HG02970 (cell line): ENCODE results near the gene LARGE1.

Source experiments
- ATAC-seq: cut with Tn5 transposase; IDR thresholded peaks from one replicate; pipeline ENCODE4 v1.9.1; 2021; ENCODE audit warnings: mild to moderate bottlenecking, moderate library complexity, moderate number of reproducible peaks; ENCODE audit not compliant: unreplicated experiment, low FRiP score

The LARGE1 gene

GRCh38 chr22:33743756-33744155, 176.5 kb downstream of the LARGE1 start:
- ATAC-seq, result no peak

- ATAC-seq, result no peak
Measured at GRCh38 chr22:33741025-33741424, 179.3 kb downstream of the LARGE1 start.

- ATAC-seq, result no peak
Measured at GRCh38 chr22:33739516-33739915, 180.8 kb downstream of the LARGE1 start.

- no peak for ATAC-seq
Measured at GRCh38 chr22:33737662-33738061, 182.6 kb downstream of the LARGE1 start.

DNA sequence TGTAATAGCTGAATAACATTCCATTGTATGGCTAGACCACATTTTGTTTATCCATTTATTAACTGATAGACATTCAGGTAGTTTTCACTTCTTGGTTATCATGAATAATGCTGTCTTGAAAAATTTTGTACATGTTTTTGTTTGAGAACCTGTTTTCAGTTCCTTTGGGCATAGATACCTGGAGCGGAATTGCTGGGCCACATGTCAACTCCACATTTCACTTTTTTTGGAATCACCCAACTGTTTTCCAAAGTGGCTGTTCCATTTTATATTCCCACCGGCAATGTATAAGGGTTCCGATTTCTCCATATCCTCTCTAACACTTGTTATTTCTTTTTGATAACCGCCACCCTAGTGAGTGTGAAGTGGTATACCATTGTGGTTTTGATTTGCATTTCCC, 184.3 kb downstream of the LARGE1 start:
- ATAC-seq, result no peak

DNA sequence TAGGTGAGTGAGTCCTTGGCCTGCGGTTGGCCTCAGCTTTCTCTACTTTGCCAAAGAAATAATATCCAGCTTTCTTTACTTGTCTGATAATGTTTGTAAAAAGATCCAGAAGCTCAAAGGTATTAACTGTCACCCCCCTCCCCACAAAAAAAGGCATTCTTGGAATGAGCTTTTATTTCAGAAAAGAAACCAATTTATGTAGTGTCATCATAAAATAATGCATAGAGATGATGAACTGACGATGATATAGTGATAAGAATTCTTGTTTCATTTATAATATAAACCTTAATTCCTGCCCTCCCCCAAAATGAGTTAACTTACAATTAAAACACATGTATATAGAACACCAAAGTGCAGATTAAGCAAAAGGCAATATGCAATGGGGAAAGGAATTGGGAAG, 191.4 kb downstream of the LARGE1 start:
- ATAC-seq, result no peak

DNA sequence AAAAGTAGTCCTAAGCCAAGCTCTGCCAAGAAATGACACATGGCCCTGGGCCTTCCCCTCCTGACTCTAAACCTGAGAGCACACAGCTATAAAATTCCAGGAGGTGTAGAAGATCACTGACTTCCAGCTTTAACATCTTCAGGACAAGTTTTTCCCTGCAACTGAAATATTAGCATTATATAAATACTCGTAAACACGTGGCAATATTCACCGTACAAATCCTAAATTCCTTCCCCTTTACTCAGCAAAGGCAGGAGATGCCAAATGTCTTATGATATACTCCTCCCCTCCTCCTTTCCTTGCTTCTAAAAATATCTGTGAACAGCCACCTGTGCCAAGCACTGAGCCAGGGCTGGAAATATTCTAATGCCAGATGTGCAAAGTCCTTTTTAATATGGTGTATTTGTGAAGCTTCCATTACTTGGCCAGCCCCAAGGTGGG, 194.0 kb downstream of the LARGE1 start:
- no peak for ATAC-seq

DNA sequence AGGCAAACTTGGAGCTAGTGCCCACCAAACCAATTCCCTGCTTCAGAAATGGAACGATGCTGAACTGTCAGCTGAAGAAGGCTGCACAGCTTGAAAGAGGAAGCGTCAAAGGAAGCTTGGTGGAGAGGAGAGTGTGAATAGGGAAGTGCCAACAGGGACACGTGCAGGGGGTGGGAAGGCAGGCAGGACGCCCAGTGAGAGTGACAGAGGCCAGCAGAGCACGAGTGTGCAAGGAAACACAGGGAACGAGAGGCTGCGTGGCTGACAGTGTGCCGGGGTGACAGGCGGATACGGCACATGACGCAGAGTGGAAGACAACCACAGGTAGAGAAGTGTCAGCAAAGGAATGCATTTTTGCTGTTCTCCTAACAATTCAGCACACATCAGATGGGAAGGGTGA, 196.4 kb downstream of the LARGE1 start:
- ATAC-seq, result no peak

DNA sequence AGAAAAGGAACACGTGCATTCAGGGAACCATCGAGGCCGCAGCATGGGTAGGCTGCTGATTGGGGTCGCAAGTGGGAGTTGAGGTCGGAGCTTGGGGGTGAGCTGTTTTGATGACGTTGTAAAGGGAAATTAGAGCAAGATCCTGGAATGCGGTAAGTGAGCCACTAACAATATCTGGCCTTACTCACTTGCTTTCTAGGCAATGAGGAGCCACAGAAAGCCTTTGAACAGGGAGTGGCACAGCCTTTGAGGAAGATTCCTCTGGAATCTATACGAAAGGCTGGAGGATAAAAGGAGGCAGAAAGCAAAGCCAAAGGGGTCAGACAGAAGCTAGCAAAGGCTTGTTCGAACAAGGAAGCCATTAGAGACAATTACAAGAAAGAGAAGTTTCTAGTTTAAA, 197.5 kb downstream of the LARGE1 start:
- ATAC-seq, result no peak

GRCh38 chr22:33720166-33720878, 200.0 kb downstream of the LARGE1 start:
- ATAC-seq, result no peak

GRCh38 chr22:33717694-33718396, 202.4 kb downstream of the LARGE1 start:
- no peak for ATAC-seq

- ATAC-seq, result no peak
Measured at GRCh38 chr22:33715237-33715985, 204.9 kb downstream of the LARGE1 start.

GRCh38 chr22:33710326-33710725, 209.9 kb downstream of the LARGE1 start:
- no peak for ATAC-seq

- no peak for ATAC-seq
Measured at GRCh38 chr22:33707581-33707980, 212.7 kb downstream of the LARGE1 start.

DNA sequence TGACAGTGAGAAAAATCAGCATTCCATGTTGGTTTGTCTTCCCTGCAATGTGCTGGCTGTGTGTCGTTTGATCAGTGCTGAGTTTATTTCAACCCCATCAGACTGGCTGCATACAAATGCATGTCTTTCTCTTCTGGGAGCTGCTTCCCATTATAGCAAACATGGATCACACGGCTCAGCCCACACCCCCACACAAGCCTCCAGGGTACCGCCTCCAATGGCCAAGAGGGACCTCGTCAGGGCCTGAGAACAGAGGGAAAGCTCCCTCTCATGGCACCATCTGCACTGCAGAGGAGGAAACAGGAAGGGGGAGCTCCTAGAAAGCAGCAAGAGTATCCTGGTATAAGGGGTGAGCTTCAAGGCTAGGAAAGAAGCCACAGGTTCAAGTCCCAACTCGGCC, 214.2 kb downstream of the LARGE1 start:
- ATAC-seq, result no peak

- ATAC-seq, result no peak
Measured at GRCh38 chr22:33699176-33699575, 221.1 kb downstream of the LARGE1 start.

DNA sequence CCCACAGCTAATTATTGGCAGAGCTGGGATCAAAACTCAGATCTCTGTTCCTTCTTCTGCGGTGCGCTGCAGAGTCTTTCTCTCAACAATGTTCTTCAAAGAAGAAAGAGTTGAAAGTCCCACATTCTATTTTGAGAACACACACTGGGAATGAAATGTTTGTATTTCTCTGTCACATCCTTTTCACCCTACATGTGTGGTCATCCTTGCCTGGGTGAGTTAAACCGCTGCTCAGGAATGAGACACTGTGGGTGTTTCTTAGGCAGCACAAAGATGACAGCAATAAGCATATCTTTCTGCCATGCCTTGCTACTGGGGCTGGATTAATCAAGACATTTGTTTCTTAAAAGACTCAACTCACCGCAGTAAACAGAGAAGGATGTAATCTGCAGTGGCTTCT, 222.6 kb downstream of the LARGE1 start:
- no peak for ATAC-seq

DNA sequence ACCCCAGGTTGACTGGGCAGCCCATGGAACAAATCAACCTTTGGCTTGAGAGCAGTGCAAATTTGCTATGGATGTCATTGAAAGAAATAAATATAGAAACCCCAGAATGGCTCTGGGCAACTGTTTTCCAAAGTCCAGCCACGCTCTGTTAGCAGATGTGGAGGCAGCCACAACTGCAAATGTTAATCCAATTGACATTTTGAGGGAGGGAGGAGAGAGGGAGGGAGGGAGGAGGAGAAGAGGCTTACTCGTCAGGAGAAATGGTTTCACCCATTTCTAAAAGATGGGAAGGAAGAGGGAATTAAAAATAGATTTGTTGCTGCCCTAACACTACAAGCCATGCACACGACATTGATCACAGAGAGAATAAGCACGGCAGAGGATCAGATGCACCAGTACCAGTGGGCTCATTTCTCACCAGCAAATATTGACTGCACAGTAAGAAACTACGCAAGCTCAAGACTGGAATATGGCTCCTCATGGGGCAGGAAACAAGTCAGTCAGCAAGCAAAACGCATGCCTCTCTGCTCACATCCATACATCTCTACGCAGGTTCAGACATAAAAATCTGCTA, 229.1 kb downstream of the LARGE1 start:
- no peak for ATAC-seq

DNA sequence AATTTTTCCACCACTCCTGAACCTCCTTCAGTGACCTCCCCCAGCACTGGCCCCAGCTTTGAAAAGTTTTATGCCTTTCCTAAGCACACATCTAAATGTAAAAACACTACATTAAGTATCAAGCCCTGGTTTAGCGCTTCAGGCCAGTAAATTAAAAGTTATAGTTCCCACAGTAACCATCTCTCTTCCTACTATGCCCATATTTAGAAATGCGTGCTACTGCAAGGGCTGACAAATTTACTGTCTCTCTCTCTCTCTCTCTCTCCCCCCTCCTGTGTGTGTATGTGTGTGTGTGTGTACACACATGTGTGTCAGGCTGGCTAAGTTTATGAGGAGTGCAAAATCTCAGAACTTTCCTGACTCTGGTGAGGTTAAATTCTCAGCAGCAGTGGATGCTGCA, 231.4 kb downstream of the LARGE1 start:
- ATAC-seq, result no peak

- ATAC-seq, result no peak
Measured at GRCh38 chr22:33687464-33687863, 232.8 kb downstream of the LARGE1 start.

- ATAC-seq, result no peak
Measured at GRCh38 chr22:33684087-33684486, 236.2 kb downstream of the LARGE1 start.
